Measurements from ENCODE around the gene PLCB3. TPM values are rescaled to one million over a fixed set of nuclear protein-coding genes. Genes with fewer than 3 reads are reported as not detected.

Gene PLCB3
- total and polyA plus RNA-seq, 2 of the 13 experiments (the other 11 are each of a cell fraction or from before 2014, with no cell fraction given), result 7.5 to 13.8 TPM

- no peak overlapping the region for H3K9ac ChIP-seq (ENCODE audit: insufficient read depth, low read depth, low read length)
- TF ChIP-seq ZNF660 (CRISPR knock-in tag; IDR thresholded peaks at IDR 0.05; ENCODE audit: borderline replicate concordance, low read depth) (no peak), NR2F6 (IDR thresholded peaks at IDR 0.05) (no peak), NR2F6 (CRISPR knock-in tag; IDR thresholded peaks at IDR 0.05) (no peak), TAF15 (IDR thresholded peaks at IDR 0.05; ENCODE audit: low read depth, low read length, poor library complexity, severe bottlenecking) (no peak), CCAR2 (optimal IDR thresholded peaks at IDR 0.05; ENCODE audit: low read depth, low read length) (no peak), CC2D1A (CRISPR knock-in tag; IDR thresholded peaks at IDR 0.05) (no peak), DR1 (CRISPR knock-in tag; IDR thresholded peaks at IDR 0.05) (no peak)
- intact Hi-C loops (cut with micrococcal nuclease; ENCODE audit: unreplicated experiment), result no loop called here
- in situ Hi-C loops (cut with HindIII; ENCODE audit: extremely low pct_ligation_motif_present, low pct_unique_long_range_greater_than_20kb), result no loop called here
- no peak overlapping the region for H2AFZ ChIP-seq (ENCODE audit: low read length)
- no peak overlapping the region for H3K27ac ChIP-seq (ENCODE audit: extremely low read length, insufficient read depth, low read length)
- FAIRE-seq (no peak), ATAC-seq (no peak), DNase-seq (ENCODE audit: low spot score) (no peak)
- ChIA-PET CTCF (ENCODE audit: low intra/inter-chr PET ratio, low total read pairs) (no interaction called here), POLR2A (interaction anchor here (1.4 kb wide), 1 partner anchor 12 kb away, joined by 7 read pairs; no protein-coding TSS in a partner anchor)
- no TSS peak for BruUV-seq (replicated peaks)
- peaks cover 2 to 25% of the 10 kb centered on the region in 2 experiments; a peak in 4 of 5 replicates for H3K36me3 ChIP-seq (replicated peaks in 1 of 2; ENCODE audit: control insufficient read depth in 1 of 2, insufficient read depth in 2 of 2, low read length in 2 of 2)
- H4K20me1 ChIP-seq (ENCODE audit: insufficient read depth, low read length), result no peaks in the 10 kb centered on the region
- peaks cover 15% of the 10 kb centered on the region for H3K4me1 ChIP-seq (ENCODE audit: insufficient read depth, low read length)
- H3K27me3 ChIP-seq (ENCODE audit: control insufficient read depth in 1 of 2, insufficient read depth in 2 of 2, low read length in 2 of 2), result no peaks in the 10 kb centered on the region
- peaks cover 4% of the 10 kb centered on the region for H3K79me2 ChIP-seq (ENCODE audit: insufficient read depth, low read length)
- WGBS (ENCODE audit: low lambda C conversion rate), result 100% methylated on average over 9 of the region's 10 CpGs
- H3K9me3 ChIP-seq (ENCODE audit: low read length), result no peaks in the 10 kb centered on the region
- no peak overlapping the region for H3K4me2 ChIP-seq (ENCODE audit: low read depth, low read length)
- no peak overlapping the region for H3K4me3 ChIP-seq (replicated peaks in 1 of 3; ENCODE audit: insufficient read depth in 1 of 3, low read depth in 2 of 3, low read length in 3 of 3)
Measured at GRCh38 chr11:64264371-64264852, 13.1 kb downstream of the PLCB3 start.

GRCh38 chr11:64265176-64266160 is 14.1 kb downstream of the PLCB3 start:
- no peak overlapping the region for H3K4me2 ChIP-seq (ENCODE audit: low read depth, low read length)
- H3K9me3 ChIP-seq (ENCODE audit: low read length), result no peaks in the 10 kb centered on the region
- ChIA-PET POLR2A (interaction anchor here (1.4 kb wide), 1 partner anchor 13 kb away, joined by 7 read pairs; no protein-coding TSS in a partner anchor), CTCF (ENCODE audit: low intra/inter-chr PET ratio, low total read pairs) (no interaction called here)
- BruUV-seq (replicated peaks), result no TSS peak
- H2AFZ ChIP-seq (ENCODE audit: low read length), result no peak overlapping the region
- H3K4me1 ChIP-seq (ENCODE audit: insufficient read depth, low read length), result peaks cover 15% of the 10 kb centered on the region
- intact Hi-C loops (cut with micrococcal nuclease; ENCODE audit: unreplicated experiment), result no loop called here
- no peak overlapping the region for H3K9ac ChIP-seq (ENCODE audit: insufficient read depth, low read depth, low read length)
- H4K20me1 ChIP-seq (ENCODE audit: insufficient read depth, low read length), result no peaks in the 10 kb centered on the region
- H3K27ac ChIP-seq (ENCODE audit: extremely low read length, insufficient read depth, low read length), result no peak overlapping the region
- 95% methylated on average over 22 of the region's 35 CpGs for WGBS (ENCODE audit: low lambda C conversion rate)
- ATAC-seq, result no peak
- H3K27me3 ChIP-seq (ENCODE audit: control insufficient read depth in 1 of 2, insufficient read depth in 2 of 2, low read length in 2 of 2), result no peaks in the 10 kb centered on the region
- DNase-seq (ENCODE audit: low spot score), result no peak
- peaks cover 1 to 15% of the 10 kb centered on the region in 2 experiments; a peak in 4 of 5 replicates for H3K36me3 ChIP-seq (replicated peaks in 1 of 2; ENCODE audit: control insufficient read depth in 1 of 2, insufficient read depth in 2 of 2, low read length in 2 of 2)
- in situ Hi-C loops (cut with HindIII; ENCODE audit: extremely low pct_ligation_motif_present, low pct_unique_long_range_greater_than_20kb), result no loop called here
- peaks cover 4% of the 10 kb centered on the region for H3K79me2 ChIP-seq (ENCODE audit: insufficient read depth, low read length)
- no peak overlapping the region for H3K4me3 ChIP-seq (replicated peaks in 1 of 3; ENCODE audit: insufficient read depth in 1 of 3, low read depth in 2 of 3, low read length in 3 of 3)
- FAIRE-seq, result no peak
- TF ChIP-seq MAFK (conservative IDR thresholded peaks at IDR 0.05 in 1 of 2, IDR thresholded peaks at IDR 0.05 in 1 of 2; ENCODE audit: low read length in 2 of 2) (no peak), ZFP36L1 (CRISPR knock-in tag; IDR thresholded peaks at IDR 0.05) (no peak), ZNF639 (CRISPR knock-in tag; conservative IDR thresholded peaks at IDR 0.05) (no peak), SNAPC4 (CRISPR knock-in tag; IDR thresholded peaks at IDR 0.05) (no peak)
